Astrocyte of the spinal cord (primary cell): Measurements from ENCODE around the gene MTARC2.

Experiments used
- DNase-seq: peaks from one replicate; pipeline ENCODE4 v3.0.0; 2011; ENCODE audit warnings: low read depth, low spot score
- H3K4me3 ChIP-seq: 2 replicates; pipeline ENCODE4 v1.5.1; 2011; ENCODE audit warnings: low read depth, mild to moderate bottlenecking, low read length, moderate library complexity
- in situ Hi-C: cut with HindIII; loops from 2 replicates; pipeline ENCODE4 v1.10.0; 2017; ENCODE audit warnings: low sequenced_read_pairs
- TF ChIP-seq, protein P1 (sequence below): IDR thresholded peaks from 2 replicates; pipeline ENCODE4 v1.5.1; 2012; ENCODE audit warnings: low read depth, mild to moderate bottlenecking, low read length, inconsistent platforms

The MTARC2 gene

DNA sequence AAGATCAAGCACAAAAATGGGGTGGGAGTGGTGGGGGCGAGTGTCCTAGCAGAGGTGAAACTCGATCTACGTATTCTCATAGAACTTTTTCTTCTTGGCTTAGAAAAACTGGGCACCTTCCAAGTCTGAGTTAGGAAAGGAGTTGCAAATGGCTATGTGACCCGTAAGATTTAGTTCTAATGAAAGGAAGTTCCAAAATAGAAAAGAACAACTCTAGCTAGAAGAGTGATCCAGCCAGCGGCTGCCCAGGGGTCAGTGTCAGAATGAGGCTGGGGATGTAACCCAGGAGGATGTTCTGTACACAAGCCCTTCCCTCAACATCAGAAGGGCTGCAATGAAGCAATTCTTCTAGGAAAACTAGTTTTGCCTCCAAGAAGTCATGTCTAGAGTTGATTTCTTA, 43.8 kb downstream of the MTARC2 start:
- in situ Hi-C loops = no loop called here
- TF ChIP-seq, protein P1, sequence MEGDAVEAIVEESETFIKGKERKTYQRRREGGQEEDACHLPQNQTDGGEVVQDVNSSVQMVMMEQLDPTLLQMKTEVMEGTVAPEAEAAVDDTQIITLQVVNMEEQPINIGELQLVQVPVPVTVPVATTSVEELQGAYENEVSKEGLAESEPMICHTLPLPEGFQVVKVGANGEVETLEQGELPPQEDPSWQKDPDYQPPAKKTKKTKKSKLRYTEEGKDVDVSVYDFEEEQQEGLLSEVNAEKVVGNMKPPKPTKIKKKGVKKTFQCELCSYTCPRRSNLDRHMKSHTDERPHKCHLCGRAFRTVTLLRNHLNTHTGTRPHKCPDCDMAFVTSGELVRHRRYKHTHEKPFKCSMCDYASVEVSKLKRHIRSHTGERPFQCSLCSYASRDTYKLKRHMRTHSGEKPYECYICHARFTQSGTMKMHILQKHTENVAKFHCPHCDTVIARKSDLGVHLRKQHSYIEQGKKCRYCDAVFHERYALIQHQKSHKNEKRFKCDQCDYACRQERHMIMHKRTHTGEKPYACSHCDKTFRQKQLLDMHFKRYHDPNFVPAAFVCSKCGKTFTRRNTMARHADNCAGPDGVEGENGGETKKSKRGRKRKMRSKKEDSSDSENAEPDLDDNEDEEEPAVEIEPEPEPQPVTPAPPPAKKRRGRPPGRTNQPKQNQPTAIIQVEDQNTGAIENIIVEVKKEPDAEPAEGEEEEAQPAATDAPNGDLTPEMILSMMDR = no peak

DNA sequence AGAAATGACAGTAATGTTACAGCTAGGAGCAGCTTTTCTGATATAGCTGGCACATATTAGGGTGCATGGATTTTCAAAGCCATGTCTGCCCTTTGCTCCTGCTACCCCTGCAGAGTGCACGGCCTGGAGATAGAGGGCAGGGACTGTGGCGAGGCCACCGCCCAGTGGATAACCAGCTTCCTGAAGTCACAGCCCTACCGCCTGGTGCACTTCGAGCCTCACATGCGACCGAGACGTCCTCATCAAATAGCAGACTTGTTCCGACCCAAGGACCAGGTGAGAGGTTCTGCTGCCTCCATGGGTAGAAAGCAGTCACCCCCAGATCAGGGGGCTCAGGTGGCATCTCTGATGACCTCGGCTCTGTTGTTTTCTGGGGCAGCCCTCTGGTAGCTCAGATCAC, 48.4 kb downstream of the MTARC2 start:
- TF ChIP-seq, protein P1 = no peak
- in situ Hi-C loops = no loop called here
- DNase-seq = no peak
- H3K4me3 ChIP-seq = no peak overlapping the region

More for the DNA sequence above, 43.8 kb downstream of the MTARC2 start:
- no peak for DNase-seq
- H3K4me3 ChIP-seq = no peak overlapping the region

GRCh38 chr1:220797044-220797443, 48.9 kb downstream of the MTARC2 start:
- no peak overlapping the region for H3K4me3 ChIP-seq
- in situ Hi-C loops = no loop called here
- TF ChIP-seq, protein P1 = no peak
- no peak for DNase-seq

- no peak for DNase-seq
- in situ Hi-C loops = no loop called here
- H3K4me3 ChIP-seq = no peak overlapping the region
- TF ChIP-seq, protein P1 = no peak
Observed at GRCh38 chr1:220797553-220797952, 49.4 kb downstream of the MTARC2 start.

- in situ Hi-C loops = no loop called here
- DNase-seq = no peak
- TF ChIP-seq, protein P1 = no peak
- H3K4me3 ChIP-seq = no peak overlapping the region
Observed at GRCh38 chr1:220798338-220798737, 50.2 kb downstream of the MTARC2 start.

DNA sequence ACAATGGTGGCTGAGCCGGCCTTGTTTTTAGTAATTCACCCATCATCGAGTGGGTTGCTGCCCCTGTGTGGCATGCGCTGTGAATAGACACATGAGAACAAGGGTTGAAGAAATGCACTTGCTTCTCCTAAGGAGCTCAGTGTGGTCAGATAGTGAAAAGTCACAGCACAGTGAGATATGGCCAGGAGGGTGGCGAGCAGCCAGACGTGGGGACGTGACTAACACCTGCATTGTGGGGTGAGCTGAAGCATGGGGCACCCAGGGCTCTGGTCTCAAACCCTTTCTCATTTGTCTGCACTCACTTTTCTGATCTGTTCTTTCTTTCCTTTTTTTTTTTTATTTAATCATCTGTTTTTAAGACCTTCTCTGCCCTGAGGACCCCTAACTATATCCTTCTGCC, 52.1 kb downstream of the MTARC2 start:
- H3K4me3 ChIP-seq = no peak overlapping the region
- DNase-seq = no peak
- in situ Hi-C loops = no loop called here
- TF ChIP-seq, protein P1 = no peak
